ENCODE results near the gene MAP2K1.

- TF ChIP-seq CTCF (IDR thresholded peaks at IDR 0.05; ENCODE audit: low read depth, low read length, missing input control) (peak; percentile 51), TAF1 (conservative IDR thresholded peaks at IDR 0.05) (peak; percentile 90), RXRA (IDR thresholded peaks at IDR 0.05) (peak in 1 of 2 donors; percentile 55), REST (IDR thresholded peaks at IDR 0.05) (peak; percentile 87), EGR1 (IDR thresholded peaks at IDR 0.05; ENCODE audit: low read depth in 2 of 2) (peak in 1 of 2 donors; percentile 31), NR2F2 (IDR thresholded peaks at IDR 0.05) (no peak), RAD21 (IDR thresholded peaks at IDR 0.05) (peak; percentile 66 to 78), FOXA1 (IDR thresholded peaks at IDR 0.05) (peak; percentile 50), HNF4A (conservative IDR thresholded peaks at IDR 0.05) (peak in 1 of 2 donors; percentile 42), HNF4G (IDR thresholded peaks at IDR 0.05) (no peak), ATF3 (IDR thresholded peaks at IDR 0.05) (no peak), MAX (IDR thresholded peaks at IDR 0.05) (peak; percentile 80), YY1 (IDR thresholded peaks at IDR 0.05) (peak; percentile 81)
These were observed at the start of gene MAP2K1 for GRCh38 chr15:66386204-66387123.

All from liver (tissue), 3 donors.